GM10248 (cell line): ENCODE results near the gene SHH.
"Not testable (repeated sequence)": the region's sequence is repeated elsewhere in the genome, so short reads cannot be mapped to it uniquely, and the experiment has no call there.

Experiments used
- CTCF ChIA-PET: fragments of 300-600 bp; sonication (Branson Sonifier 250); formaldehyde crosslinking; extraction: SDS; loops from one replicate; lab custom pipeline; 2021; ENCODE audit warnings: antibody characterized with exemption; lab: Yijun Ruan, JAX
- POLR2A ChIA-PET: fragments of 350-650 bp; sonication (Branson Sonifier 250); formaldehyde crosslinking; extraction: SDS; loops from one replicate; lab custom pipeline; 2020; ENCODE audit warnings: antibody characterized with exemption; lab: Yijun Ruan, JAX
- DNase-seq: peaks from one replicate; pipeline ENCODE4 v3.0.0; 2012; ENCODE audit errors: extremely low spot score
- CTCF ChIP-seq: IDR thresholded peaks from 2 replicates; pipeline ENCODE4 v1.5.1; 2012; ENCODE audit warnings: mild to moderate bottlenecking, low read depth; ENCODE audit errors: extremely low read depth, missing control alignments, control extremely low read depth

Gene SHH

DNA sequence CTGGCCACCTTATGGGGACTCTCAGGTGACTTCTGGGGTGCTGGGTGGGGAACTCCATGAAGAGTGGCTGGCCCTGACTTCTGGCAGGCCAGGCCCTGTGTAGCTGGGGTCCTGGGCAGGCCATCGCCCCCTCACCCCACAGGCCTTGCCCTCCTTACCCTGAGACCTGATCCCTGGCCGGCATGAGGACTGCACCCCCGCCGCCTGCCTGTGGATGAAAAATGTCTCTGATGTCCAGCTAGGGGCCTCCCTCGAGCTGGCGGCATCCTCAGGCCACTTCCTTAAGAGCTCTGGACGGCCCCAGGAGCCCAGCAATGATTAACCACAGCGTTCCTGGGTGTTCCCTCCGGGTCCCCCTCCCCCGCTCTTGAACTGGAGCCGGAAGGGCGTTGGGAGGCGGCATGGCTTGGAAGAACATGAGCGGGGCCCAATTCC, 31.8 kb upstream of the SHH start:
- no peak for DNase-seq

GRCh38 chr7:155843426-155844018, 31.3 kb upstream of the SHH start:
- DNase-seq = no peak
- TF ChIP-seq CTCF = no peak
- CTCF ChIA-PET = no interaction called here
- POLR2A ChIA-PET = no interaction called here

More for the DNA sequence above, 31.8 kb upstream of the SHH start:
- ChIA-PET POLR2A (no interaction called here), CTCF (no interaction called here)
- no peak for TF ChIP-seq CTCF

DNA sequence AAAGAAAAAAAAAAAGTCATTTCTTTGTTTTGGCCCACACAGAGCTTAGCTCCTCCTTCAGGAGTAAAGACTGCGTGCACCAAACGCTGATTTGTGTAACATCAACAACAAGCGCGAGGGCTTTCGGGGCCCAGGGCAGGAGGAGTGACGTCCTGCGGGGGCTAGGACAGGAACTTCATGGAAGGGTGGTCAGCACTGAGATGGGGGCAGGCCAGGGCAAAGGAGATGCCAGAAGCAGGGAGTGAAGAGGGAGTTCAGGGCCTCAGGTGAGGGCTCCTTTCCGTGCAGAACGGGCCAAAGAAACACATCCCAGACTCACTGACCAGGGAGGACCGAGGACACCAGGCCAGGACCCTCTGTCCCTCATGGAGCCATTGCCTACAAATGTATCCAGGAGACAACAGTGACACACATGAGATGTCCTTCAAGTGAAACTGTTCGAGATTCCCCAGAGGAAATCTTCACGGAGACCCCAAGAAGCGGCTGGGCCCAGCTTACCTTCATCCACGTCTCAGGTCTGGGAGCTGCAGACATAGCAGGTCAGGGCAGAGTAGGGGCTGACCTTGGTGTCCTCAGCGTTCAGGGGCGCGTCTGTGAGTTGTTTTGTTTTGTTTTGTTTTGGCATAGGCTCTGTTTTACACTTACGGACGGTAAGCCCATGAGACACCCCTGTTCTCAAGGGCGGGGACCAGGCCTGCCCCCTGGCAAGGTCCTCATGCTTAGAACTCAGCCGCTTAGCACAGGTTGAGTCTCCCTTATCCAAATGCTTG, 30.4 kb upstream of the SHH start:
- no peak for TF ChIP-seq CTCF
- ChIA-PET POLR2A (no interaction called here), CTCF (interaction anchor here (0.9 kb wide), 1 partner anchor 14 kb away, joined by 3 read pairs; no protein-coding TSS in a partner anchor)
- no peak for DNase-seq

- DNase-seq = no peak
- CTCF ChIA-PET = no interaction called here
- POLR2A ChIA-PET = no interaction called here
- TF ChIP-seq CTCF = no peak
These were observed 28.6 kb upstream of the SHH start for GRCh38 chr7:155840909-155841308.

DNA sequence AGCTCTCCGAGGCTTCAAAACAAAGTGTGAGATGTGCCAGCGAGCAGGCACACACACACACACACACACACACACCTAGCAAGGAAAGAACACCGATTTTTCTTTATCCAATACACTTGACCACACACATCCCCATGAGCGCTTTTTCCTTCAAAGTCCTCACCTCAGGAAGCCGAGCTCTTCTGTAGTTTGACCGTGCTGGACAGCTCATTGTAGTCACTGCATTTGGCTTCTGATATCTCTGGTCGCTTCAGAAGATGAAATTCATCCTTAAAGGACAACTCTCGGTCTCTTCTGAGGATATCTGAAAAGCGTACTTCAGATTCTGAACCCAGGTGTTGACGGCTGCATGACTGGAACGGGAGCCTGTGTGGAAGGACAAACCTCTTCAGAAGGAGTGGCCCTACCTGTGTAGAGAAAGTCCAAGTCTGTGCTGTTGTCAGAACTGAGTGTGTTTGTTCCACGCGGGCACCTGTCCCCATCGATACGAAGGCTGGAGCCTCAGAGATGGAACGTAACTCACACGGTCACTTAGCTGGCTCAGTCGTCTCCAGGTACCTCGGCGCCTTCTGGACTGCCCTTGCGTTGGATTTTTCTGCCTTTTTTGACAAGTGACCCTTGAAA, 28.1 kb upstream of the SHH start:
- ChIA-PET CTCF (interaction anchor here (1.5 kb wide), 1 partner anchor 11 kb away, joined by 4 read pairs; no protein-coding TSS in a partner anchor), POLR2A (no interaction called here)
- no peak for TF ChIP-seq CTCF
- no peak for DNase-seq

DNA sequence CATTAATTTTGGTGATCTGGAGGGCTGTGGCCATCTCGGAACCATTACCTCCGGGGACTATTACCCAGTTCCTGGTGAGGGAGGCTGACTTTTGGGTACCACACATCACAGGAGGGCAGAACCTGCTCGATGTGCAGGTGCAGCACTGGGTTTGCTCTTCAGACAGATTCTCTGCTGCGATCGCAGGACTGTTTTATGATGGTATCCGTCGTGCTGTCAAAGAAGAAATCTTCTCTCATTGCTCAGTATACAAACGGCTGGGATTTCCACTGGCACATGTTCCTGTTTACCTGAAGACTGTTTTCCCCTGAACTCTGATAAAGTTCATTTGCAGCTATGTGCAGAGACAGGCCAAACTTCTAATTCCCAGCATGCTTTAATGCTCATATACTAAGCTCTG, 27.2 kb upstream of the SHH start:
- no peak for TF ChIP-seq CTCF
- ChIA-PET POLR2A (no interaction called here), CTCF (interaction anchor here (1.2 to 1.5 kb wide), 2 partner anchors 10 to 17 kb away, joined by 3 to 4 read pairs; no protein-coding TSS in a partner anchor)
- DNase-seq = no peak

- POLR2A ChIA-PET, DNase-seq: not testable (repeated sequence)
- CTCF ChIA-PET = interaction anchor here (1.2 kb wide), 1 partner anchor 18 kb away, joined by 3 read pairs; no protein-coding TSS in a partner anchor
These were observed 26.0 kb upstream of the SHH start for GRCh38 chr7:155838312-155838711.
